ENCODE results near the gene SP9.
A peak's percentile ranks its signal among the peaks of the same experiment; 100 is the strongest.

The SP9 gene

DNA sequence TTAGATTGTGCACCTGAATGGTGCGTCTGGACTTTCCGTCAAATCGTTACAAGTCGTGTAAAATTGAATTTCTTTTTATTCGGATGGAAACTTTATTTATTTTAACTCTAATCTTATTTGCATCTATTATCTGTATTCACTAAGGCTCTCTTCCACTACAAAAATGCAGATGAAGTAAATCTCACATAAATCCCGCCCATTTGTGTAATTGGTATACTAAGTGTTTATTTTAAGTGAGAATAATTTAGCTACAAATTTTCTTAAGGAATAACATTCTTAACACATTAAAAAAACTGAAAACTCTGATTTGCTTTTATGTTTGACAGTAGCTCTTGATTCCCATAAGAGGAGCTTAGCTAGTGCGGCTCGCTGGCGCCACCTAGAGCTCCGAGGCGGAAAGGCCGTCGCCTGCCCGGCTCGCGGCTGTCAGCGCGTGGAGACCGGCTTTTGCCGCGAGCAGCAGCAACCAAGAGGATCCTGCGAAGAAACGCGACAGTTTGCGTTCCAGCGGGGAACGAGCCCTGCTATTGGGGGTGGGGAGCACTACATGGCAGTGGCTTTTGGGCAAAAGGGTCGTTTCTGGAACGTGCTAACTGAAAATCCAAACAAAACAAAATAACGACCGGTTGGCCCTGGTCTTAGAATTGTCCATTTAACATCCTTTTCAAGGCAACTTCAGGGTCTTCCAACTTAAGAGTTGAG, 6.7 kb downstream of the SP9 start:
- no peak for TF ChIP-seq FOXP2 (optimal IDR thresholded peaks at IDR 0.05; ENCODE audit: control extremely low read depth, extremely low read length, insufficient read depth)
- TF ChIP-seq POLR2AphosphoS5 (IDR thresholded peaks at IDR 0.05; ENCODE audit: borderline replicate concordance, low read depth, low read length) = no peak
- TF ChIP-seq EZH2 (IDR thresholded peaks at IDR 0.05) = no peak
- peak overlapping the region; percentile 47 for H3K9ac ChIP-seq (ENCODE audit: insufficient read length)
- peak; percentile 51 for DNase-seq (ENCODE audit: low read depth, low spot score)
- H3K36me3 ChIP-seq (ENCODE audit: insufficient read depth, low read length) = no peaks in the 10 kb centered on the region
- H3K4me3 ChIP-seq = peak overlapping the region; percentile 82
- no peaks in the 10 kb centered on the region for H3K9me3 ChIP-seq (ENCODE audit: low read depth, low read length)
- H3K27ac ChIP-seq = no peak overlapping the region

DNA sequence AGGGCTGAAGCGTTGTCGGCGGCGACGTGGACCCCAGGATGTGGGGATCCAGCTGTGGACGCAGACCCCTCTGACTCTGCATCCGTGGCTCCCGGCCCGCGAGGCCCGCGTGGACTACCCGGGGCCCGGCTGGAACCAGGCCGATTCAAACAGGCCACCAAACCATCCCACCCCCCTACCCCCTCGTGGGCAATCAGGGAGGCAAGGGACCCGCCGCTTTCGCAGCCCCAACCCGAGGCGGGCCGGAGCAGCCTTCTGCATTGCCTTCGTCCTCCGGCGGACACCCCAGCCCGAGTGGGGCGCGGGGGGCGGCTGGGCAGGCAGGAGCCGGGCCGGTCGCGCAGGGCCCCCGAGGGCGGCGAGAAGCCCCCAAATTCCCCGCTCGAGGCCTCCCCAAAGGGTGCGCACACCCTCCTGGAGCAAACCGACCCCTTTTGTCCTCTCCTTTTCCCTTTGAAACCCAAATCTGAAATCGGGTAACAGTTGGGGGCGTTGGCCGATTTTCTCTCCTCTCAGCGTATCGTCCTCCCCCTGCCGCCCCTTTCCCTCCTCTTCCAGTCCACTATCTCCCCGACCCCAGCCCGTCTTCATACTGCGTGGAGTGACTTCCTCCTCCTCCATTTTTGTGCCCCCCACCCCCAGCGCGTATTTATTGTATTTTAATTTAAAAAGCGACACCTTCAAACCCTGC, 7.4 kb downstream of the SP9 start:
- Histone ChIP-seq H3K27ac (no peak overlapping the region), H3K4me3 (peak overlapping the region; percentile 82), H3K36me3 (ENCODE audit: insufficient read depth, low read length) (no peaks in the 10 kb centered on the region), H3K9me3 (ENCODE audit: low read depth, low read length) (no peaks in the 10 kb centered on the region), H3K9ac (ENCODE audit: insufficient read length) (peak overlapping the region; percentile 47)
- DNase-seq (ENCODE audit: low read depth, low spot score) = no peak
- no peak for TF ChIP-seq FOXP2 (optimal IDR thresholded peaks at IDR 0.05; ENCODE audit: control extremely low read depth, extremely low read length, insufficient read depth)
- no peak for TF ChIP-seq POLR2AphosphoS5 (IDR thresholded peaks at IDR 0.05; ENCODE audit: borderline replicate concordance, low read depth, low read length)
- no peak for TF ChIP-seq EZH2 (IDR thresholded peaks at IDR 0.05)

DNA sequence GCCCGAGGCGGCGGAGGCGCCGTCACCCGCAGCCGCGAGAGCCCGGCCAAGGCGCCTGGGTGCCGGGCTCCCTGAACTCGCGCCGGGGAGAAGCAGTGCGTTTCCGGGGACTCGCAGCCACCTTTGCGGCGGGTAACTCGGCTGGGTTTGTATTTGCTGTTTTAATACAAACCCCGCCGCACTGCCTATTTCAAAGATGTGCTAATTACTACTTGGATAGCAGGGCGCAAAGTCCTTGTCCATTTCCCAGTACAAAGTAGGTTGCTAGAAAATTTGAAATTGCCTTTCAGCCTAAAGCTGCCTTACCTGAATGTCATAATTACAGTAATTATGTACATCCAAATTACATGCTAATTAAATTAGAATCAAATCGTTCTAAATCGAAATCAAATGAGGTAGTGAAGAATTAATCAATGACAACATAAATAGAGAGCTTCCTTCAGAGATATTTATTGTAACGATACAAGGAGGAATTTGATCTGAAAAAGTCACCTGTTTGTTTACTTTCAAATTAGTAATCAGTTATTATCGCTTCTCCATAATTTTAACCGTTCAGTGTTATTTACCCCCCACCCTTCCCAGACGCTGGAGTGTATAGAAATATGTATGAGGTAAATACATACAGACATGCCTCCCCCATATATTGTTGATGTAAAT, 8.1 kb downstream of the SP9 start:
- DNase-seq (ENCODE audit: low read depth, low spot score) = no peak
- Histone ChIP-seq H3K9ac (ENCODE audit: insufficient read length) (peak overlapping the region; percentile 47), H3K4me3 (peak overlapping the region; percentile 82)

DNA sequence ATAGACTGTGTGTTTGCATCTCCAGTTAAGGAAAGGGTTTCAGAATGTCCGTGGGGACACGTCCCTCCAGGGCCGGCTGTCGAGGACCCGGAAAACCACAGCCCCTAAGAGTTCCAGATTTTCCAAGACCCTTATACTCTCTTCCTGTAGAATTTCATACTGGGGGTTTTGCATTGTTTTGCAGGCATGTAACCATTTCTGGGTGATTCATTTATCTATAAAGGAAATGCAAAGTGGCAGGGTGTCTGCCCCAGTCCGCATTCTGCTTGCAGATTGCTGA, 8.5 kb downstream of the SP9 start:
- Histone ChIP-seq H3K36me3 (ENCODE audit: insufficient read depth, low read length) (peaks cover 2% of the 10 kb centered on the region; the same call in 1 of the 2 replicates), H3K4me3 (no peak overlapping the region), H3K9me3 (ENCODE audit: low read depth, low read length) (no peaks in the 10 kb centered on the region), H3K9ac (ENCODE audit: insufficient read length) (no peak overlapping the region), H3K27ac (no peak overlapping the region)
- DNase-seq (ENCODE audit: low read depth, low spot score) = no peak
- TF ChIP-seq EZH2 (IDR thresholded peaks at IDR 0.05) (no peak), FOXP2 (optimal IDR thresholded peaks at IDR 0.05; ENCODE audit: control extremely low read depth, extremely low read length, insufficient read depth) (no peak), POLR2AphosphoS5 (IDR thresholded peaks at IDR 0.05; ENCODE audit: borderline replicate concordance, low read depth, low read length) (no peak)

More for the DNA sequence above, 8.1 kb downstream of the SP9 start:
- Histone ChIP-seq H3K36me3 (ENCODE audit: insufficient read depth, low read length) (no peaks in the 10 kb centered on the region), H3K27ac (no peak overlapping the region), H3K9me3 (ENCODE audit: low read depth, low read length) (no peaks in the 10 kb centered on the region)
- TF ChIP-seq FOXP2 (optimal IDR thresholded peaks at IDR 0.05; ENCODE audit: control extremely low read depth, extremely low read length, insufficient read depth) (no peak), EZH2 (IDR thresholded peaks at IDR 0.05) (no peak), POLR2AphosphoS5 (IDR thresholded peaks at IDR 0.05; ENCODE audit: borderline replicate concordance, low read depth, low read length) (no peak)

DNA sequence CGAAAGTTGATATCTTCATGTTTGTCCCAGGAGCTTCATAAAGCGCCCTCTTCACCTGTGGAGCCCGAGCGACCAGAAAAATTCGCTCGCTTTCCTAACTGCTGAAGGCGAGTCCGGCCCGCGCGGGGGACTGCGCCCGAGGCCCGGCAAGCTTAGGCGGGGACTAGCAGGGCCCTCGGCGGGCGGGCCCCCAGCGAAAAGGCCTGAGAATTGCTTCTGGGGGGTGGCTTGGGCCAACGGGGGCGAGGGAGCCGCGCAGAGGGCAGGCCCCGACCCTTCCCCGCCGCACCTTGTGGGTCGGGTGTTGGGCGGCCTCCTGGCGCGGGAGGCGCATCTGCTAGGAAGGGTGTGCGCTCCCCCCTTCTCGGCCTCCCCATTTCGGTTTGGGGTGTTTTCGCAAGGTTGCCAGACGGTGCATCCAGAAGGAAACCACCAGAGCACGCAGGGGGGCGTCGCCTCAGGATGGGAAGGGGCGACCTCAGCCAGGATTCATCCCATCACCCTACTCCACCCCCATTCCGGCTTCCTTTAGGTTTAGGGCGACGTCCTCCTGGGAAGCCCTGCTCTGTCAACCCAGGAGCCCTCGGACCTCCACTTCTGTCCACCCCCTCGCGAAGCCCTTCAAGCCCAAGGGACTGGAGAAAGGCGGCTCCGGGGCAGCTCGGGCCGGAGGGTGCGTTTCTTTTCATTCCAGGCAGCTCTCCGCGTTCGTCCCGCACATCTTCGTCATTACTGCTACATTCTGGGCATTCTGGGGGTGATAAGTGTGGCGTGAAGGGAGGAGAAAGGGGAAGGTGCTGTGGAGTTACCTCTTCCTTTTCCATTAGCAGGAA, 9.1 kb downstream of the SP9 start:
- TF ChIP-seq EZH2 (IDR thresholded peaks at IDR 0.05) (no peak), POLR2AphosphoS5 (IDR thresholded peaks at IDR 0.05; ENCODE audit: borderline replicate concordance, low read depth, low read length) (no peak), FOXP2 (optimal IDR thresholded peaks at IDR 0.05; ENCODE audit: control extremely low read depth, extremely low read length, insufficient read depth) (no peak)
- Histone ChIP-seq H3K9ac (ENCODE audit: insufficient read length) (no peak overlapping the region), H3K9me3 (ENCODE audit: low read depth, low read length) (no peaks in the 10 kb centered on the region), H3K36me3 (ENCODE audit: insufficient read depth, low read length) (peaks cover 8% of the 10 kb centered on the region; the same call in 1 of the 2 replicates), H3K27ac (no peak overlapping the region), H3K4me3 (no peak overlapping the region)
- DNase-seq (ENCODE audit: low read depth, low spot score) = no peak

DNA sequence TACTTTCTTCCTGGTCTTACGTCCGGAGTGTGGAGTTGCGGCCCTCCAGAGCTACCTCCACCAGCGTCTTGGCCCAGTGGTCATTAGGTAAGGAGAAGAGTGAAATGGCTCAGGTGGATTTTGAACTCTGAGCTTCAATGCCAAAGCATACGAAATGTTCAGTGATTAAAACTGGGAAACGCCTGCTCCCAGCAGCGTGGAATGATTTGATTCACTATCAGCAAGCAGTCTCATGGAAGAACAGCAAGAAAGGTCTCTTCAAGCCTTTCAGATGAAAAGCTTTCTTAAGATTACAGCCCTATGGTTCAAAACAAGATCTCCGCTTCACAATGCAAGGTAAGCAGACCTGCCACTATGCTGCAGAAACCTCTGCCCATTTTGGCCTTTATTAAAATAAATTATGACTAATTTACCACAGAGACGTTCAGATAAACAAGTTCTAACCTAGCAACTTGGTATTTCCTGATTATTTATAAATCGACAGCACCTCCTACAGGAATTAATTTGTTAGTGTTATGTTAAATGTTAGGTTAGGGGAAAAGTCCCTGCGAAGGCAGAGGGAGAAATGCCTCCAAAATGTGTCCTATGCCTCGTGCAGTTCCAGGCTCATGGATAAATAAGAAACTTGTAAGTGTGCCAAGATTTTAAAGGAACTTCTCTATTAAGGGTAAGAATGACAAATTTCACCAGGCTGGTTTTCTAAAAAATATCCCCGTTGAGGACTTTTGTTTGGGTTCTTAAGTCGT, 10.1 kb downstream of the SP9 start:
- TF ChIP-seq POLR2AphosphoS5 (IDR thresholded peaks at IDR 0.05; ENCODE audit: borderline replicate concordance, low read depth, low read length) (no peak), EZH2 (IDR thresholded peaks at IDR 0.05) (no peak), FOXP2 (optimal IDR thresholded peaks at IDR 0.05; ENCODE audit: control extremely low read depth, extremely low read length, insufficient read depth) (no peak)
- H3K27ac ChIP-seq = no peak overlapping the region
- H3K9me3 ChIP-seq (ENCODE audit: low read depth, low read length) = no peaks in the 10 kb centered on the region
- H3K9ac ChIP-seq (ENCODE audit: insufficient read length) = no peak overlapping the region
- peaks cover 9% of the 10 kb centered on the region; the same call in 1 of the 2 replicates for H3K36me3 ChIP-seq (ENCODE audit: insufficient read depth, low read length)
- H3K4me3 ChIP-seq = no peak overlapping the region
- no peak for DNase-seq (ENCODE audit: low read depth, low spot score)

DNA sequence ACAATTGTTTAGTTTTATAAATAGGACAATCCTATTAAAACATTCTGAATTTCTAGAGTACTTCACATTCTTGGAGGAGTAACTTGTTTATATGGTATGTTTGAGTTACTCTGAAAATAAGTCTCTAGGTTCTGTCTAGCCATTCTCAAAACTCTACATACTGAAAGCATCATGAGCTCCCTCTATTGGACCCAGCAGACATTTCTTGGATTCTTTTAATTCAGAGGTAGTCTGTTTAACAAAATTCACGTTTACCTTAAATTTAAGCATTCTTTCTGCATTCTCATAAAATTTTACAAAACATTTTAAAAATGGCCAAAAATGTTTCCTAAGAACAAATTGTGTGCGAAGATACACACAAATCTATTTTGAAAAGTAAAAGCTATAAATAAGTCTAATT, 15.3 kb downstream of the SP9 start:
- Histone ChIP-seq H3K36me3 (ENCODE audit: insufficient read depth, low read length) (peaks cover 9% of the 10 kb centered on the region; the same call in 1 of the 2 replicates), H3K27ac (no peak overlapping the region), H3K9me3 (ENCODE audit: low read depth, low read length) (no peaks in the 10 kb centered on the region), H3K9ac (ENCODE audit: insufficient read length) (no peak overlapping the region), H3K4me3 (no peak overlapping the region)
- no peak for DNase-seq (ENCODE audit: low read depth, low spot score)
- no peak for TF ChIP-seq FOXP2 (optimal IDR thresholded peaks at IDR 0.05; ENCODE audit: control extremely low read depth, extremely low read length, insufficient read depth)
- TF ChIP-seq POLR2AphosphoS5 (IDR thresholded peaks at IDR 0.05; ENCODE audit: borderline replicate concordance, low read depth, low read length) = no peak
- no peak for TF ChIP-seq EZH2 (IDR thresholded peaks at IDR 0.05)

Data from SK-N-MC (cell line).